ENCODE data around the gene AKR1B15.

DNA sequence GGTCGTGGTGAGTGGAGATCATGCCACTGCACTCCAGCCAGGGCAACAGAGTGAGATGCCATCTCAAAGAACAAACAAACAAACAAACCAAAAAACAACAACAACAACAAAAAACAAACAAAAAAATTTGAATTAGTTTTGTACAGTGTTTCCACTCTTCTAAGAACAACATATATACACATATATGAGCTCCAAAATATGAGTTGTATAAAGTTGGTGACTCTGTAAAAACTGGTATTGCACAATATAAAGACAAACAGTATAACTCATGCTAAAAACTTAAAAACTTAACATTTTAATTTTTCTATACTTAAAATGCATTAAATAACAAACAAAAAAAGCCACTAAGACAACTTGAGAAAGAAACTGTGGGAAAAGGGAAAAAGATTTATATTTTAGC is 46.0 kb downstream of the AKR1B15 start:
- TF ChIP-seq, protein P1, sequence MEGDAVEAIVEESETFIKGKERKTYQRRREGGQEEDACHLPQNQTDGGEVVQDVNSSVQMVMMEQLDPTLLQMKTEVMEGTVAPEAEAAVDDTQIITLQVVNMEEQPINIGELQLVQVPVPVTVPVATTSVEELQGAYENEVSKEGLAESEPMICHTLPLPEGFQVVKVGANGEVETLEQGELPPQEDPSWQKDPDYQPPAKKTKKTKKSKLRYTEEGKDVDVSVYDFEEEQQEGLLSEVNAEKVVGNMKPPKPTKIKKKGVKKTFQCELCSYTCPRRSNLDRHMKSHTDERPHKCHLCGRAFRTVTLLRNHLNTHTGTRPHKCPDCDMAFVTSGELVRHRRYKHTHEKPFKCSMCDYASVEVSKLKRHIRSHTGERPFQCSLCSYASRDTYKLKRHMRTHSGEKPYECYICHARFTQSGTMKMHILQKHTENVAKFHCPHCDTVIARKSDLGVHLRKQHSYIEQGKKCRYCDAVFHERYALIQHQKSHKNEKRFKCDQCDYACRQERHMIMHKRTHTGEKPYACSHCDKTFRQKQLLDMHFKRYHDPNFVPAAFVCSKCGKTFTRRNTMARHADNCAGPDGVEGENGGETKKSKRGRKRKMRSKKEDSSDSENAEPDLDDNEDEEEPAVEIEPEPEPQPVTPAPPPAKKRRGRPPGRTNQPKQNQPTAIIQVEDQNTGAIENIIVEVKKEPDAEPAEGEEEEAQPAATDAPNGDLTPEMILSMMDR (IDR thresholded peaks at IDR 0.05) = no peak
- no peak for TF ChIP-seq POLR2A (IDR thresholded peaks at IDR 0.05)

All from adrenal gland (tissue), 5 donors.